Stimulated activated effector memory CD8-positive, alpha-beta T cell treated with anti-CD3 and anti-CD28 coated beads, Interleukin-12 subunit alpha, Interleukin-12 subunit beta, amount 100 ng/mL, for 72 hours (primary cell): ENCODE data around the gene SSTR5.

Experiments
- ATAC-seq: fragments of 150-1000 bp; cut with Tn5 transposase; 2 replicates; pipeline ENCODE4 v1.10.0; 2021
- DNase-seq, 2 donors: peaks; one replicate each; pipeline ENCODE4 v3.0.0; 2021 to 2022; ENCODE audit warnings: low spot score in 2 of 2
- H3K27ac Mint-ChIP-seq: one replicate; pipeline ENCODE4 v1.8.0; 2022; ENCODE audit warnings: mild to moderate bottlenecking, mixed read lengths
- H3K36me3 Mint-ChIP-seq: one replicate; pipeline ENCODE4 v1.8.0; 2022; ENCODE audit warnings: mild to moderate bottlenecking, mixed read lengths
- H3K4me1 Mint-ChIP-seq: one replicate; pipeline ENCODE4 v1.8.0; 2022; ENCODE audit warnings: mixed read lengths
- H3K4me3 Mint-ChIP-seq: one replicate; pipeline ENCODE4 v1.8.0; 2022; ENCODE audit warnings: mild to moderate bottlenecking, mixed read lengths
- H3K9me3 Mint-ChIP-seq: one replicate; pipeline ENCODE4 v1.8.0; 2022; ENCODE audit warnings: mixed read lengths

The SSTR5 gene

DNA sequence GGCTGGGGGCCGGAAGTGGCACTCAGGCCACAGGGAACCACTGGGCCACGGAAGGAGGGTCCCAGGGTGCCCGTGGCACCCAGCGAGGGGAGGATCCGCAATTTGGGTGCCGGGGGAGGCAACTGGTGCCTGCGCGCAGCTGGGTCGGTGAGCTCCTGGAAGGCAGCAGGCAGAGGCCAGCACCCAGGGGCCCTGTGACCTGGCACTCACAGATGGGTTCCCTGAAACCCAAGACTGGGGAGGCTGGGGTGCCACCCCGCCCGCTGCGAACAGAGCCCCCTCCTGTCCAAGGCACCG, 663 bp downstream of the SSTR5 start:
- H3K4me3 Mint-ChIP-seq, result no peak overlapping the region
- H3K36me3 Mint-ChIP-seq, result peaks cover 5% of the 10 kb centered on the region
- H3K9me3 Mint-ChIP-seq, result no peaks in the 10 kb centered on the region
- DNase-seq (no peak), ATAC-seq (no peak)
- no peaks in the 10 kb centered on the region for H3K4me1 Mint-ChIP-seq
- H3K27ac Mint-ChIP-seq, result no peak overlapping the region

DNA sequence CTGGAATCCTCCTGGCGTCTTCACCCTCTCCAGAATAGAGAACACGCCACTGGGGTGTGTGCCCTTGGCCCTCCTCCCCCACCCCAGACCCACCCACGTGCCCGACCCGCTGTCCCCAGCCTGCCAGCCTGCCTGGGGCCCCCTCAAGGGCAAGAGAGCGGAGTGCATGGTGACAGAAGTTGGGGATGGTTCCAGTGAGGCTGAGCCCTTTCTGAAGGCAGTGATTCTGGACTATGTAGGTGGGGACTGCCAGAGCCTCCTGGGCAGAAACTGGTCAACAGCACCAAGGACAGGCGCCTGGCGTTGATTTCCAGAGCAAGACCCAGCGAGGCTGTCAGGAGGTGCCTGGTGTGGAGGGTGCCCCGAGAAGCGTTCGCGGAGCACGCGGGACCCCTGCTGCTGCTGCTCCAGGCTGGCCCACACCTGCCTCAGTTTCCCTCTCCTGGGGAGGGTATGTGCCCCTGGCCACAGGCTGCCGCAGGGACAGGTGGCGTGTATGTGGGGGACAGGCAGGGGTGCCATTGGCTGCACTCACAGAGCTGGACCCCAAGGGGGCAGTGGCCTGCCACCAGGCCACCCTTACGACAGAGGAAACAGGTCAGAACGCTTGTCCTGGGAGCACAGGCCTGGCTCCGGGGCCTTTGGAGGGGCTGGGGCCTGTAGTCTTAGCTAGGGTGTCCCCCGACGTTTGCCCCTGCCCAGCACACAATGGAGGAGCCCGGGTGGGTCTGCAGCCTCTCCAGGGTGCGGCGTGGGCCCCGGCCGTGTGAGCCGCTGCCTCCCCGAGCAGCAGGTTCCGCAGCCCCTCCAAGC, 1.2 kb downstream of the SSTR5 start:
- no peak overlapping the region for H3K4me3 Mint-ChIP-seq
- no peaks in the 10 kb centered on the region for H3K4me1 Mint-ChIP-seq
- no peaks in the 10 kb centered on the region for H3K9me3 Mint-ChIP-seq
- DNase-seq, result no peak
- no peak for ATAC-seq
- no peaks in the 10 kb centered on the region for H3K36me3 Mint-ChIP-seq
- H3K27ac Mint-ChIP-seq, result no peak overlapping the region

DNA sequence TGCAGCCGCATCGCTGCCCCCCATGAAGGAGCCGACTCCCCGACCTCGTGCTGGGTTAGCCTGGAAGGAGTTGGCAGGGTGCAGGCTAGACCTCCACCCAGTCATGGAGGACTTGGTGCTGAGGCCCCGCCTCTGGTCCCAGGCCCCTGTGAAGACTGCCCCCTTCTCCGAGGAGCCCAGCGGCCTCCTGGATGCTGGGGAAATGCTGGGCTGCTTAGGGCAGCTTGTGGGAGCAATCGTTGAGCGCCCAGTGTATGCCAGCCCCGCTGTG, 1.8 kb downstream of the SSTR5 start:
- no peak for ATAC-seq
- Mint-ChIP-seq H3K36me3 (no peaks in the 10 kb centered on the region), H3K4me1 (no peaks in the 10 kb centered on the region), H3K9me3 (no peaks in the 10 kb centered on the region), H3K4me3 (no peak overlapping the region), H3K27ac (no peak overlapping the region)
- DNase-seq, result no peak

DNA sequence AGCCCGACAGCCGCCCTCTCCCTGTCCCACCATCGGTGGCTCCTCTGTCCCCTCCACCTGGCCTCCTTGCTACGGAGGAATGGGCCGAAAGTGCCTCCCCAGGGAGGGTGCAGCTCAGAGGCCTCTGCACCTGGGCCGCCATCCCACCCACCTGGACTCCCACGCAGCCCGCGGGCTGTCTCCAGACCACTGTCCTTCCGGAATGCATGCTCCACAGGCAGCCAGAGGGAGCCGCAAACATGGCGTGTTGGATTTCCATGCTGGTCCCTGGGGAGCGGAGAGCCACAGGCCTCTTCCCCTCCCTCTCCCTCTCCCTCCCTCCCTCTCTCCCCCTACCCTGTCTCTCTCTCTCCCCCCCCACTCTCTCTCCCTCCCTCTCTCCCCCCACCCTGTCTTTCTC, 3.0 kb downstream of the SSTR5 start:
- no peak overlapping the region for H3K27ac Mint-ChIP-seq
- no peaks in the 10 kb centered on the region for H3K4me1 Mint-ChIP-seq
- H3K36me3 Mint-ChIP-seq, result no peaks in the 10 kb centered on the region
- no peak for DNase-seq
- no peak overlapping the region for H3K4me3 Mint-ChIP-seq
- no peak for ATAC-seq
- H3K9me3 Mint-ChIP-seq, result no peaks in the 10 kb centered on the region

DNA sequence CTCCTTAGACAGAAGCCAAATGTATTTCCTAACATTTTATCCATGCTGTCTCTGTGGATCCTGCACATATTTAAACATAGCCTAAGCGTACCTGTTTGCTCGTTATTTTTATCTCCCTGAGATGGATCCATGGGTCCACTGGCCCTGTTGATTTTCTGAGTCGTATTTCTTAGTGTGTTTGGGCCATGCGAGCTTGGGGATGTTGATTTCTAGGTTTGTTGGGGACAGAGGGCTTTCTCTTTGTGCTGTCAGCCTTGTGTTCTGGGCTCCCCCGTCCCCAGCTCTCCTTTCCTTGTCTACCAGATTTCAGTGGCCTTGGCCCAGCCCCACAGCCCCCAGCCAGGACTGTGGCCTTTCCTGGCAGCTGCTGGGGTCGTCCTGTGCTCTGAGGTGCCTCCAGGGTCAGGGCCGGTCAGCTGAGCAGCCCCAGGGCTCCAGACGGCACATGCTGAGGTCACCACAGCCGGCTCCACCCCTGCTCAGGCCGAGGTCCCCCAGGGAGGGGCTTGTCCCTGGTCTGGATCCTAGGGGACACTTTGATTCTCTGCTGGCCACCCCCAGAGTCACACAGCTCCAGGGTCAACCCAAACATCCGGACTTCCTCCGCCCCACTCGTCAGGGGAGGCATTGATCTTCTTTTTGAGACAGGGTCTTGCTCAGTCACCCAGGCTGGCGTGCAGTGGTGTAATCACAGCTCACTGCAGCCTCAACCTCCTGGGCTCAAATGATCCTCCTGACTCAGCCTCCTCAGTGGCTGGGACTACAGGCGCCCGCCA, 4.4 kb downstream of the SSTR5 start:
- ATAC-seq, result no peak
- H3K9me3 Mint-ChIP-seq, result no peaks in the 10 kb centered on the region
- no peak for DNase-seq
- H3K4me3 Mint-ChIP-seq, result no peak overlapping the region
- H3K4me1 Mint-ChIP-seq, result no peaks in the 10 kb centered on the region
- H3K36me3 Mint-ChIP-seq, result no peaks in the 10 kb centered on the region
- no peak overlapping the region for H3K27ac Mint-ChIP-seq

DNA sequence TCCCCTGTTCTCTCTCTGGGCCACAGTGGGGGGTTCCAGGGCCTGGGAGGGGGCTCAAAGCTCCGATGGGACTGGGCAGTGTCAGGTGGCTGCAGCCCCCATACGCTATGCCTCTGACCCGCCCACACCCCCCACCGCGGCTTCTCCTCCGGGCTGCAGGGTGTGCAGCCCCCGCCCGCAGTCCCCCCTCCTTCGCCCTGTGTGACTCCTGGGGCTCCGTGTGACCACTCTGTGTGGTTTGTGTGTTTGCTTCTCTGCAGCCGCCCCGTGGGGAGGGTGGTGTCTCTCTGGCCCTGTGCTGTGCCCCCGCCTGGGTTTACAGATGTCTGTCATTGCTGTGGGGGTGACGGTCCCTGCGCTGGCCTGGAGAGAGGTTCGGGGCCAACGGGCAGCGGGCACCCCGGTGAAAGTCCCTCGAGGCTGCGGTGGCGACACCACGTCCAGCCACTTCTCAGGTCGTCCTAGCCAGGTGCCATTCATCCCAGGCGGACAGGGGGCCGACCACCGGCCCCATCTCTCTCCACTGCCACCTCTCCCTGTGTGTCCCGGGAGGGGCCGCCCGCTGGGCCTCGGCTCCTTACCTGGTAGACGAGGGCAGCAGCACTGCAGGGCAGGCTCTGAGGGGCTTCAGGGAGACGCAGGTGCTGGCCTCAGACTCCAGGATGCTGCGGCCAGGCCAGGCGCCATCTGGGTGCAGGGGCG, 5.5 kb downstream of the SSTR5 start:
- no peak overlapping the region for H3K27ac Mint-ChIP-seq
- peaks cover 5% of the 10 kb centered on the region for H3K4me1 Mint-ChIP-seq
- H3K4me3 Mint-ChIP-seq, result no peak overlapping the region
- ATAC-seq (no peak), DNase-seq (no peak)
- no peaks in the 10 kb centered on the region for H3K9me3 Mint-ChIP-seq
- no peaks in the 10 kb centered on the region for H3K36me3 Mint-ChIP-seq

DNA sequence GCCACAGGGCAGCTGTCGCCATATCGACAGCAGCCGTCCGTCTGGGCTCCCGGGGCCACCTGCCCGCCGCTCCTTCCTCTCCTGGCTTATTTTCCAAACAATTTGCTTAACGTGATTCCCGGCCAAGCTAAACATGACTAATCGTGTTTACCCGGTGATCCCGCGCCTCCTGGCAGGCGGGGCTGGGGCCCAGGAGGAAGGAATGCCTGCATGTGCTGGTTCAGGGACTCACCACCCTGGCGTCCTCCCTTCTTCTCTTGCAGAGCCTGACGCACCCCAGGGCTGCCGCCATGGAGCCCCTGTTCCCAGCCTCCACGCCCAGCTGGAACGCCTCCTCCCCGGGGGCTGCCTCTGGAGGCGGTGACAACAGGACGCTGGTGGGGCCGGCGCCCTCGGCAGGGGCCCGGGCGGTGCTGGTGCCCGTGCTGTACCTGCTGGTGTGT, 6.1 kb downstream of the SSTR5 start:
- DNase-seq (no peak), ATAC-seq (no peak)
- Mint-ChIP-seq H3K9me3 (no peaks in the 10 kb centered on the region), H3K36me3 (no peaks in the 10 kb centered on the region), H3K27ac (no peak overlapping the region), H3K4me3 (no peak overlapping the region), H3K4me1 (peaks cover 5% of the 10 kb centered on the region)

DNA sequence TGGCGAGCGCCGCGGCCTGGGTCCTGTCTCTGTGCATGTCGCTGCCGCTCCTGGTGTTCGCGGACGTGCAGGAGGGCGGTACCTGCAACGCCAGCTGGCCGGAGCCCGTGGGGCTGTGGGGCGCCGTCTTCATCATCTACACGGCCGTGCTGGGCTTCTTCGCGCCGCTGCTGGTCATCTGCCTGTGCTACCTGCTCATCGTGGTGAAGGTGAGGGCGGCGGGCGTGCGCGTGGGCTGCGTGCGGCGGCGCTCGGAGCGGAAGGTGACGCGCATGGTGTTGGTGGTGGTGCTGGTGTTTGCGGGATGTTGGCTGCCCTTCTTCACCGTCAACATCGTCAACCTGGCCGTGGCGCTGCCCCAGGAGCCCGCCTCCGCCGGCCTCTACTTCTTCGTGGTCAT, 6.8 kb downstream of the SSTR5 start:
- Mint-ChIP-seq H3K4me3 (no peak overlapping the region), H3K36me3 (no peaks in the 10 kb centered on the region), H3K9me3 (no peaks in the 10 kb centered on the region), H3K27ac (no peak overlapping the region), H3K4me1 (peaks cover 5% of the 10 kb centered on the region)
- no peak for ATAC-seq
- DNase-seq, result no peak

DNA sequence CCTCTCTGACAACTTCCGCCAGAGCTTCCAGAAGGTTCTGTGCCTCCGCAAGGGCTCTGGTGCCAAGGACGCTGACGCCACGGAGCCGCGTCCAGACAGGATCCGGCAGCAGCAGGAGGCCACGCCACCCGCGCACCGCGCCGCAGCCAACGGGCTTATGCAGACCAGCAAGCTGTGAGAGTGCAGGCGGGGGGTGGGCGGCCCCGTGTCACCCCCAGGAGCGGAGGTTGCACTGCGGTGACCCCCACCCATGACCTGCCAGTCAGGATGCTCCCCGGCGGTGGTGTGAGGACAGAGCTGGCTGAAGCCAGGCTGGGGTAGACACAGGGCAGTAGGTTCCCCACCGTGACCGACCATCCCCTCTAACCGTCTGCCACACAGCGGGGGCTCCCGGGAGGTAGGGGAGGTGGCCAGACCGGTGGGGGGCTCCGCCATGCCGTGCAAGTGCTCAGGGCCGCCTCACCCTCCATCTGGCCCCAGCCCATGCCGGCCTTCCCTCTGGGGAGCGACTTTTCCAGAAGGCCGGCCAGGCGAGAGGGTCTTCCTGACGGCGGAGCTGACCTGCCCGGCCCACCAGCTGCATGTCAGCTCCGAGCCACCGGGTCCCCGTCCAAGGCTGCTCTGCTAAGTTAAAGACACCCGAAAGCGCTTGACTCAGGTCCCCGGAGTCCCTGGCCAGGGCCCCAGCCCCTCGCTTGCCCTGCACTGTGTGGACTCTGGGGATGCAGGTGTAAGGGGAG, 7.4 kb downstream of the SSTR5 start:
- no peak for ATAC-seq
- no peak for DNase-seq
- H3K36me3 Mint-ChIP-seq, result no peaks in the 10 kb centered on the region
- H3K27ac Mint-ChIP-seq, result no peak overlapping the region
- H3K4me1 Mint-ChIP-seq, result peaks cover 5% of the 10 kb centered on the region
- no peak overlapping the region for H3K4me3 Mint-ChIP-seq
- H3K9me3 Mint-ChIP-seq, result no peaks in the 10 kb centered on the region

DNA sequence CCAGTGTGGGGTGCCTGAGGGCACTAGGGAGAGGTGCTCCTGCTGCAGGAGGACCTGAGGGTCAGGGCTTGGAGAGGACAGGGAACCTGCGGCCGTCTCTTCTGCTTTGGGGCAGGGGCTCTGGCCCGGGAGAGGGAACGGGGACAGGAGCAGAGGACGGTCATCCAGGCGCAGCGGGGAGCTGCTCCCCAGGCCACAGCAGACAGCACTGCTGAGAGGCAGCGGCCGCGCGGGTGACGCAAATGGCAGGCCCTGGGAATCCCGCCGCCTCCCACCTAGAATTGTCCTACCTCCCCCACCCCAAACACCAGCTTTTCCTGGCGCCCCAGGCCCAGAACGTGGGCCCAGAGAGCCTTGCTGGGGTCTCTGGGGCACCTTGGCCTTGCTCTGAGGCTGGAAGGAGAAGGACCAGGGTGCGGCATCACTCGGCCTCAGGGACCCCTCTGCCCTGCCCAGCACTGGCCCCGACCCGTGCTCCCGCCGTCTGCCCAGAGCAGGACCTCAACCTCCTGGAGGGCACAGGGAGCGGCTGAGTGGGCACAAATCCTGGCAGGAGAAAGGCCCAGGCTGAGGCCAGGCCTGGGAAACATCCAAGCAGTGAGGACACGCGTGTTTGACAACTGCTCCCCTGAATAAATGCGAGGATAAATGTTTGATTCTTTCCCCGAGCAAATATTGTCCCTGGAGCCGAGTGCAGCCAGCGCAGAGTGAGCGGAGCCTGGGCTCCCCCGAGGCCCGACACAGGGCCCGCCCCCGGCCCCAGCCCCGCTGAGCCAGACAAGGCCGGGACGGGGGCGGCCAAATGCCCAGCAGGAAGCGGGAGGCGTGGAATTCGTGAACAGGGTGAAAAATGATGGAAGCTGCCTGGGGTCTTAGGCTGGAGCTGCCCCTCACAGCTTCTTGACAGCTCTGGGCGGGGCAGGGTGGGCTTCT, 8.5 kb downstream of the SSTR5 start:
- Mint-ChIP-seq H3K4me3 (no peak overlapping the region), H3K36me3 (no peaks in the 10 kb centered on the region), H3K4me1 (peaks cover 5% of the 10 kb centered on the region), H3K9me3 (peaks cover 4% of the 10 kb centered on the region), H3K27ac (no peak overlapping the region)
- ATAC-seq (no peak), DNase-seq (no peak)

DNA sequence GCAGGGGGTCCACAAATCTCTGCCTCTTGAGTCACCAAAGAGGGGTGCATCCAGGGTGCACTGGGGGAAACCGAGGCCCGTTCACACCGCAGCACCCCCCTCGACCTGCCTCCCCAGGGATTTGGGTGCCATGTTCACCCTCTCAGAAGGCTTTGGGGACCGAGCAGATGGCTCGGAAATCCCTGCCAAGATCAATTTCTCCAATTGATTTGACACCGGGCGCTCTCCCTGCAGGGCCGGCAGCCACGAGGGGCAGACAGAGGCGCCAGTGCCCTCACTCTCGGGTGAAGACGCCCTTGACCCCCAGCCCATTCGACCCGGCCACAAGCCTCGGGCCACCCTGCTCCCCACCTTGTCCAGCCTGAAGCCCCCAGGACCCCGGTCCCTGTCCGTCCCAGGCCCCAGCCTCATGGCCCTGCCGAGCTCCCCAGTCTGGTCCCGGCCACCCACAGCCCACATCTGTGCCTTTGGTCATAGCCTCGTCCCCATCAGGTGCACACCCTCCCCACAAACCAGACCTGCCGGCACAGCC, 9.3 kb downstream of the SSTR5 start:
- no peaks in the 10 kb centered on the region for H3K36me3 Mint-ChIP-seq
- H3K4me3 Mint-ChIP-seq, result no peak overlapping the region
- ATAC-seq, result no peak
- H3K4me1 Mint-ChIP-seq, result peaks cover 5% of the 10 kb centered on the region
- DNase-seq, result no peak
- peaks cover 4% of the 10 kb centered on the region for H3K9me3 Mint-ChIP-seq
- no peak overlapping the region for H3K27ac Mint-ChIP-seq

DNA sequence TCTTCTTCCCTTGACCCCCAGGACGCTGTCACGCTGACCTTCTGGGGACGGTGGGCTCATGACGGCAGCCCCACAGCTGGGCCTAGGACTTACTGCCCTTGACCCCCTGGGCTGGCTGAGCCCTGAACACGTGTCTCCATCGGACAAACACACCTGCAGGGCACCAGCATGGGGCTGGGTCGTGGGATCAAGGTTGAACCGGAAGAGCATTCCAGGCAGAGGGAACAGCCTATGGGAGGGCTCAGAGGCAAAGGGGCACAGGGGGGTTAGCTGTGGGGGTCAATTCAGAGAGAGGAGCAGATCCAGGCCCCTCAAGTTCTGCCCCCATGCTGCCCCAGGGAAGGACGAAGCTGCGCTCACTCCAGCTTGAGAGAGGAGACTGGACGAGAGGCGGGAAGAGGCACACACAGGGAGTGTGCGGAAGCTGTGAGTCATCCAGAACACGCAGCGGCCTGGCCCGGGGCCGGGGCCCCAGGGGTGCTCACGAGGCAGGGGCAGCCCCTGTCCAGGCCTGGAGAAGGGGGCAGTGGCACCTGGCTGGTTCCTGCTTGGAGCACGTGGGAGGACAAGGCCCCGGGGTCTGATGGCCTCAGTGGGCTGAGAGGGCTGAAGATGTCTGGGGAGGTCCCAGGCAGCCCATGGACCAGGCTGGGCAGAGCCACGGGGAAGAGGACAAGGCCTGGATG, 9.9 kb downstream of the SSTR5 start:
- Mint-ChIP-seq H3K4me3 (no peak overlapping the region), H3K36me3 (no peaks in the 10 kb centered on the region), H3K4me1 (peaks cover 5% of the 10 kb centered on the region), H3K27ac (no peak overlapping the region), H3K9me3 (peaks cover 4% of the 10 kb centered on the region)
- DNase-seq (no peak), ATAC-seq (no peak)

DNA sequence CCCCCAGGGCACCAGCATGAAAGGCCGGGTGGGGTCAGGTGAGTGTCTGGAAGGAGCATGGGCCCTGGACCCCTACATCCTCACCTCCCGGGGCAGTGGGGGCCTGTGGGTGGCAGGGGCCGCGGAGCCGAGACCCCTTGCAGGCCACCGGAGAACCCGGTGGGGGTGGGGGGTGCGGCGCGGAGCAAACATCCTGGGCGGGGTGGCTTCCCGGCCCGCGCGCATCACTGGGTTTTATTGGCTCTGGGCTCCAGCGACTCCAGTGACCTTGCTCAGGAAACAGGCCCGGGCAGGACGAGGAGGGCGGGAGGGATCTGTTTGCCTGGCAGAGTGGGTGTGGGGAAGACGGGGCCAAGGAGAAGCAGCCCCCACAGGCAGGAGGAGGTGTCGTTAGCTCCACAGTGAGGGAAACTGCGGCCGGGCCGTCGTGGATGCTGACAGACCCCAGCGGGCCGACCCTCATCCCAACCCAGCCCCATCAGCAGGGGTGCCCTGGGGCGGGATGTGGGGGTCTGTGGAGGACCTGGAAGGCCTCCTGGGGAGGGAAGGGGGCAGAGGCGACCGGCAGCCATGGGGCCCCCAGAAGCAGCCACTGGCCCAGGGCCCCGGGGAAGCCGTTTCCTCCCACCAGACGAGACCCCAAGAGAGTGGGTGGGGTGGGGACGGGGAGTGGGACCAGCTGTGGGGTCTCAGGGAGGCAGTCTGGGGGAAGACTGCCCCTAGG, 10.6 kb downstream of the SSTR5 start:
- H3K4me3 Mint-ChIP-seq, result no peak overlapping the region
- H3K36me3 Mint-ChIP-seq, result no peaks in the 10 kb centered on the region
- H3K9me3 Mint-ChIP-seq, result peaks cover 4% of the 10 kb centered on the region
- ATAC-seq, result no peak
- H3K4me1 Mint-ChIP-seq, result peaks cover 5% of the 10 kb centered on the region
- no peak overlapping the region for H3K27ac Mint-ChIP-seq
- DNase-seq, result no peak
